ENCODE data around the gene AOX1.
"Not testable (repeated sequence)": the region's sequence is repeated elsewhere in the genome, so short reads cannot be mapped to it uniquely, and the experiment has no call there.

AOX1 gene

DNA sequence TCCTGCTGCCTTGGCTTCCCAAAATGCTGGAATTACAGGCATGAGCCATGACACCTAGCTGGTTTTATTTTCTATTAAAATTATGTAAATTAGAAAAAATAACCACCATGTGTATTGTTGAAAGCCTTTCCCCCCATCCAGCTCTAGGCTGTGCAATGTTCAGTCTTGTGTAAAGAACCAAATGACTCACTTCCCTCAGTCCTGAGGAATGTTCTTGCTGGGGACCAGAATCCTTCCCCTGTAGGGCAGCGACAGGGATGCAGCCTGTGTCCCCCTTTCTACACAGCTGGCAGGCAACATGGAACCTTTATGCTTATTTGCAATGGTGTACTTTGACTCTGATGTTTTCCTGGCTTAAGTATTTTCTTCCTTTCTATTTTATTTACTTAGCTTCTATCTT lies 29.4 kb downstream of the AOX1 start:
- Mint-ChIP-seq H3K9me3 (no peaks in the 10 kb centered on the region), H3K27me3 (peaks cover 35% of the 10 kb centered on the region), H3K4me3 (no peak overlapping the region), H3K36me3 (ENCODE audit: low read depth) (no peaks in the 10 kb centered on the region), H3K27ac (no peak overlapping the region), H3K4me1 (ENCODE audit: low read depth) (peaks cover 14% of the 10 kb centered on the region)
- no peak for DNase-seq

DNA sequence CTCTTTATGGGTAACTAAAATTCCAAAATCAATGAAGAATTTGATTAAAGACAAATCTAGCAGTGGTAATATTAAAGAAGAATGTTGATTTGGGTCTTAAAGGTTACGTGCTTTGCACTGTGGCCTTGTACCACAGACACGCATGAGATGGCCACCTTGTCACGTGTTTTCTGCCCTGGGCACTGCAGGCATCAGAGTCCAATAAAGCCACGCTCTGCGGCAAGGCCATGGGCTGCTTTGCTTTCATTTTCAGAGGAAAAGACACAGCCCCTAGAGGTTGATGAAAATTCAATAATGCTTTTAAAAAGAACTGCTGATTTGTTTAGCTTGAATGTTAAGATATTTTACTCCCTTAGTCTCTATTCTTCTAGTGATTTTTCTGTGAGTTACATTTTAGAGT lies 30.4 kb downstream of the AOX1 start:
- DNase-seq = no peak
- Mint-ChIP-seq H3K27ac (no peak overlapping the region), H3K27me3 (peaks cover 32% of the 10 kb centered on the region), H3K36me3 (ENCODE audit: low read depth) (no peaks in the 10 kb centered on the region), H3K4me3 (no peak overlapping the region), H3K4me1 (ENCODE audit: low read depth) (peaks cover 14% of the 10 kb centered on the region), H3K9me3 (no peaks in the 10 kb centered on the region)

DNA sequence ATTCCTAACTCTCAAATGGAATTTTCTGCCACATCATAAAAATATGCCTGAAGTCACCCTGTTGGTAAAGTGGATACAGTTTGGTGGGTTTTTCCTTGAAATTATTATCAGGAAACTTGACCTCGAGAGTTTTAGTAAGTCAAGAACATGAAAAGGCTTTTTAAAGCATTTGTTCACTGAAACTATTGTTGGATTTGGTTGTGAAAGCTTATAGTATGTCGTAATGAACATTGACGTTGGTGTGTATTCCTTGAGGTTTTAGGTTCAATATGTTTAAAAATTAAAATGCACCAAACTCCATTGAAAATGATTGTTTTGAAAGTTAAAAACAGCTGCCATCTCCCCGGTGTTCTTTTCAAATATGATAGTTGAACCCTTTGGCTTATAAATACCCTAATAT lies 30.8 kb downstream of the AOX1 start:
- no peak for DNase-seq
- H3K27ac Mint-ChIP-seq = no peak overlapping the region
- H3K27me3 Mint-ChIP-seq = peaks cover 32% of the 10 kb centered on the region
- H3K4me3 Mint-ChIP-seq = no peak overlapping the region
- H3K9me3 Mint-ChIP-seq = no peaks in the 10 kb centered on the region
- peaks cover 14% of the 10 kb centered on the region for H3K4me1 Mint-ChIP-seq (ENCODE audit: low read depth)
- H3K36me3 Mint-ChIP-seq (ENCODE audit: low read depth) = no peaks in the 10 kb centered on the region

DNA sequence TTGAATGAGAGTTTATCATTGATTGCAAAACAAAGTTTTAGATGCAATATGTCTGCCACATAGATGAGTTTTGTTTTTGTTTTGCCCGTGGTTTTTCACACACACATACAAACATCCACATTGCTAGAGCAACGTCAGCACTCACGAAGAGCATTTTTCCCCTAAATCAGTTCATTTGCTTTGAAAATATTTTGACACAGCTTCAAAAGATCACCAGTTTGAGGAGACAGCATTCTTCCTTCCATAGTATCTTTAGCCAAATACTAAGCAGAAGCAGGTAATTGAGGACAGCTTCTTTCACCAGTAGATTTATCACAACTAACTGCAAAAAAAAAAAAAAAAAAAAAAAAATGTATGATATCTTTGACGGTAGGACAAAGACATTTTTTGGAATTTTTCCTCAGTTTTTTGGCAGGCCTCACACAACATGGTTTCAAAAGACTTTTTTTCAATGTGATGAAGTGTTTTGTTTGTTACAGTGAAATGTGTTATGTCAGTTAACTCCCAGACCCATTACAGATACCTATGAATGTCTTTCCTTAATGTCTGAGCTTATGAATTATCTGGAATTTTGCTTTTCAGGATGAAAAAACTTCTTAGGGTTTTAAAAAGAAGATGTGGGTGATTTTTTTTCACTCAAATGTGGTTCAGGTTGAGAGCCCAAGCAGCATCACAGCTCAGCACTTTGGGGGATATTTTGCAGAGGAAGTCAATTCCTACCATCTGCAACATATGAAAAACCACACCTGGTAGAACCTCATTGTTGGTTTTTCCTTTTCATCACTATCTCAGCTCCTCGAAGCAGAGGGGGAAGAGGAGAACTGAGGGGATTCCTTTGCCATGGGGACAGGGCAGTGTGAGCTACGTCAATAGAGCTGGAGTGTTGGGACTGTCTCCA lies 31.6 kb downstream of the AOX1 start:
- peaks cover 30% of the 10 kb centered on the region for H3K27me3 Mint-ChIP-seq
- H3K4me1 Mint-ChIP-seq (ENCODE audit: low read depth) = peaks cover 14% of the 10 kb centered on the region
- H3K9me3 Mint-ChIP-seq = no peaks in the 10 kb centered on the region
- no peak for DNase-seq
- H3K4me3 Mint-ChIP-seq = no peak overlapping the region
- no peak overlapping the region for H3K27ac Mint-ChIP-seq
- no peaks in the 10 kb centered on the region for H3K36me3 Mint-ChIP-seq (ENCODE audit: low read depth)

DNA sequence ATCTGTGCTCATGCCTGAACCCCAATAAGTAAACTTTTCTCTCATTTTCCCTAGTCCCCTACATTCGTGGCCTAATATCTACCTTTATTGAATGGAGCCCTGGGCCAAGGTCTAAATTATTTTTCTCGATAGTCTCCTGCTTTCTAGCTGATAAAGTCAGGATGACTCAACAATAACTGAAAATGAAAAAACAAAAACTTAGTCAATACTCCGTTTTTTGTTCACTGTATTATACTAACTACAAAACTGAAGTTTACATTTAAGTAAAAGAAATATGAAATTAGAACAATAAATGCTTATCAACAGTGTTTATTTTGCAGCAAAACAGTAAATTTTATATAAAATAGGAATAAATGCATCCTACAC lies 32.2 kb downstream of the AOX1 start:
- no peak for DNase-seq
- no peak overlapping the region for H3K4me3 Mint-ChIP-seq
- peaks cover 30% of the 10 kb centered on the region for H3K27me3 Mint-ChIP-seq
- H3K36me3 Mint-ChIP-seq (ENCODE audit: low read depth) = no peaks in the 10 kb centered on the region
- peaks cover 14% of the 10 kb centered on the region for H3K4me1 Mint-ChIP-seq (ENCODE audit: low read depth)
- no peaks in the 10 kb centered on the region for H3K9me3 Mint-ChIP-seq
- H3K27ac Mint-ChIP-seq = peak overlapping the region; percentile 57

DNA sequence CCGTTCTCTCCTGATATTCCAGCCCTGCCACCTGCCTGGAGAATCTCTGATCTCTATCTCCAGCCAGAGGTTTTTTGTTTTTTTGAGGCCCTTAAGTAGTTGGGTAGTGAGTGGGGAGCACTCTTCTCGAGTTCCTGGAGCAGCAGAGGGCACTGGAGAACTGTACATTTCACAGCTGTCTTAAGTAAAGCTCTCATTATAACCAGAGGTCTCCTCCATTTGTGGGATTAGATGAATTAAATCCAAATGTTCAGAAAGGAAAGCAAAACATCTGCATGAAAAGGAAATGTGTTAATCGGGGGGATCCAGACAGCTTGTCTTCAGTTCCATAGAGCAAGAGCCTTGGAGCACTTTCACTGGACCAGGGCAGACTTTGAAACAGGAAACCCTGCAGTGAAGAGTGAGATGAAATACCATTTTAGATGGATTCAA lies 32.8 kb downstream of the AOX1 start:
- DNase-seq = no peak
- peaks cover 14% of the 10 kb centered on the region for H3K4me1 Mint-ChIP-seq (ENCODE audit: low read depth)
- H3K4me3 Mint-ChIP-seq = no peak overlapping the region
- no peaks in the 10 kb centered on the region for H3K9me3 Mint-ChIP-seq
- no peak overlapping the region for H3K27ac Mint-ChIP-seq
- H3K27me3 Mint-ChIP-seq = peaks cover 31% of the 10 kb centered on the region
- no peaks in the 10 kb centered on the region for H3K36me3 Mint-ChIP-seq (ENCODE audit: low read depth)

DNA sequence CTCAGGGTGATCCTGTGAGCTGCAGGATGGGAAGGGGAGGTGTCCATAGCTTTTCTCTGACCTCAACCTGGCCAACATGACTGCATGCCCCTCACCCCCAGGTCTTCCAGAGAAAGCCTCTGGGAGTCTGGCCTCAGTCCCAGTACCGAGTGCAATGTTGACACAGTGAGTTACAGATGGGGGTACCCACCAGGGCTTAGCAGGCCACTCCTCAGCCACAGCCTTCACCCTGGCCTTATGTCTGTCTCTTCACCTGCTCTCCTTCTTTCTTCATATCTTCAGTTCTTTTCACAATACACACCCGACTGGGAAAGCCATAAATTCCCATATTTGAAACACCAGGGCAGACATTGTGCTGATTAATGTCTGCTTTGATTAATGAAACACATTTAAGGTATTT lies 33.5 kb downstream of the AOX1 start:
- Mint-ChIP-seq H3K4me1 (ENCODE audit: low read depth) (peaks cover 14% of the 10 kb centered on the region), H3K27ac (no peak overlapping the region), H3K4me3 (no peak overlapping the region), H3K9me3 (no peaks in the 10 kb centered on the region), H3K27me3 (peaks cover 28% of the 10 kb centered on the region), H3K36me3 (ENCODE audit: low read depth) (no peaks in the 10 kb centered on the region)
- no peak for DNase-seq

DNA sequence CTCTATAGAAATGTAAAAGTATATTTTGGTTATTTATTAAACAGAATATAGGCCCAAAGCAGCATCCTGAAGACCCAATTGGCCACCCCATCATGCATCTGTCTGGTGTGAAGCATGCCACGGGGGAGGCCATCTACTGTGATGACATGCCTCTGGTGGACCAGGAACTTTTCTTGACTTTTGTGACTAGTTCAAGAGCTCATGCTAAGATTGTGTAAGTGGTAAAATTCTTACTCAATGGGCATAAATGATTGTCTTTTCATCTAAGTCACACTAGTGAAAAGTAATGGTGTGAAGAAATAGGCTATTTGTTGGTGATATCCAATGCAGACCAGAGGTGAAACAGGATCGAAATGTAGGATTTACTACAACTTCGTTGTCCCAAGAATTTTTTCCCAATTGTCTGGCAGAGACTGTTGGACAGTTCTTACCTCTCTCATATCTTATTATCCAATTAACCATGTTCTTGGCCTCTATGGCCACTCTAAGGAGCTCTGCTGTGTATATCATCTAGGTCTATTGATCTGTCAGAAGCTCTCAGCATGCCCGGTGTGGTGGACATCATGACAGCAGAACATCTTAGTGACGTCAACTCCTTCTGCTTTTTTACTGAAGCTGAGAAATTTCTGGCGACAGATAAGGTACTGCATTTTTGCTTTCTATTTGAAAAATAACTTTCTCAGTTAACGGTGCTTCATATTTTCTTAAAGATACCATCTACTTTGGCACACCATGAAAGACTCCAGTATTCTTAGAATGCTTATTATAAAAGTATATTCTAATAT lies 35.0 kb downstream of the AOX1 start:
- peaks cover 23% of the 10 kb centered on the region for H3K27me3 Mint-ChIP-seq
- H3K27ac Mint-ChIP-seq = no peak overlapping the region
- H3K4me1 Mint-ChIP-seq (ENCODE audit: low read depth) = peaks cover 14% of the 10 kb centered on the region
- H3K9me3 Mint-ChIP-seq = no peaks in the 10 kb centered on the region
- no peak for DNase-seq
- no peak overlapping the region for H3K4me3 Mint-ChIP-seq
- H3K36me3 Mint-ChIP-seq (ENCODE audit: low read depth) = no peaks in the 10 kb centered on the region

DNA sequence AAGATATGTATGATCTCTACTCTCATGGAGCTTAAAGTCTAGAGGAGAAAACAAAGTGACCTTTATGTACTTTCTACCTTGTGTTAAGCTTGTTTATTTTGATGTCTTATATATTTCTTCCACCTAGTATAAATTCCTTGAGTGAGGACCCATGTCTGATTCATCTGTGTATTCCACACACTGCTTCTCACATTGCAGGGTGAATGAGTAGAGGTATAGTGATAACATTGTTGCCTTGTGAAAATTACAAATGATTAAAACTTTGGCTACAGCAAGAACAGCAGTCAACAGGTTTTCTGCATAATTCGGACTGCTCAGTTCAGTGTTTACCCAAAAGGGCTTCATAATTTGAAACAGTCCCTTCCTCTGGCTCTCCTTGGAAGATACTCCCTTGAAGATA lies 36.3 kb downstream of the AOX1 start:
- Mint-ChIP-seq H3K36me3 (ENCODE audit: low read depth) (no peaks in the 10 kb centered on the region), H3K9me3 (no peaks in the 10 kb centered on the region), H3K4me3 (no peak overlapping the region), H3K27ac (no peak overlapping the region), H3K27me3 (peaks cover 15% of the 10 kb centered on the region), H3K4me1 (ENCODE audit: low read depth) (peaks cover 13% of the 10 kb centered on the region)
- DNase-seq = no peak

DNA sequence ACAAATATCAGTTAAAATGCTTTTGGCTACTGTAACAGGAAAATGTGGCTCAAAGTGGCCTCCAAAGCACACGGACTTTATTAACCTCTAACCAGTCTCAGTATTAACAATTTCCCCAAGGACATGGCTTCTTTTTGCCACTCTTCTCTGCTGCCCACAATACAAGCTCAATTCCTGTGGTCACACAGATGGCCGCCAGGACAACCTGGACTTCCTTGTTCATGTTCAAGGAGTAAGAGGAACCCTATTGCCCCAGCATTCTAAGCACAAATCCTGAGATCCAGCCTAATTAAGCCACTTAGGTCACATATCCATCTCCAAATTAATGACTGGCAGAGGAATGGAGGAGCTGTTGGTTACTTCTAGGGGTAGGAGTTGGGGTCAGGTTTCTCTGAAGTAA lies 38.2 kb downstream of the AOX1 start:
- H3K36me3 Mint-ChIP-seq (ENCODE audit: low read depth) = no peaks in the 10 kb centered on the region
- H3K27me3 Mint-ChIP-seq = peaks cover 18% of the 10 kb centered on the region
- H3K4me3 Mint-ChIP-seq = no peak overlapping the region
- no peak for DNase-seq
- no peaks in the 10 kb centered on the region for H3K4me1 Mint-ChIP-seq (ENCODE audit: low read depth)
- H3K9me3 Mint-ChIP-seq = no peaks in the 10 kb centered on the region
- no peak overlapping the region for H3K27ac Mint-ChIP-seq

DNA sequence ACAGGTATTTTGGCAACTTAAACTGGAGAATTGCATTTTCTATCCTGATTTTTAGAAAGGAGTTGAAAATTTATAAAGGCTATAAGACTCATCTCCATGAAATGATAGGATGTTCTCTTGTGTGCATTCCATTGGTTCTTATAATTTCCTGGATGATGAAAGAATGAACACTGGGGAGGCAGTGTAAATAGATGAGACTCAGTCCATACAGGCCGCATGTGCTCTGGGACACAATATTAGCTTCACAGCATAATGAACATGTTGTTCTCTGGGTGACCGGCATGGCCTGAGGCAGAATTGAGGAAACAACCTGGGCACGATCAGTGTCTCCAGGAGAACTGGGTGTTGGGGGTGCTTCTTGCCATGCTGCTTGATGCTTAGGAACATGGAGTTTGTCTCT lies 38.8 kb downstream of the AOX1 start:
- Mint-ChIP-seq H3K4me3 (no peak overlapping the region), H3K4me1 (ENCODE audit: low read depth) (no peaks in the 10 kb centered on the region), H3K36me3 (ENCODE audit: low read depth) (no peaks in the 10 kb centered on the region), H3K27me3 (peaks cover 24% of the 10 kb centered on the region), H3K9me3 (no peaks in the 10 kb centered on the region), H3K27ac (no peak overlapping the region)
- DNase-seq = no peak

DNA sequence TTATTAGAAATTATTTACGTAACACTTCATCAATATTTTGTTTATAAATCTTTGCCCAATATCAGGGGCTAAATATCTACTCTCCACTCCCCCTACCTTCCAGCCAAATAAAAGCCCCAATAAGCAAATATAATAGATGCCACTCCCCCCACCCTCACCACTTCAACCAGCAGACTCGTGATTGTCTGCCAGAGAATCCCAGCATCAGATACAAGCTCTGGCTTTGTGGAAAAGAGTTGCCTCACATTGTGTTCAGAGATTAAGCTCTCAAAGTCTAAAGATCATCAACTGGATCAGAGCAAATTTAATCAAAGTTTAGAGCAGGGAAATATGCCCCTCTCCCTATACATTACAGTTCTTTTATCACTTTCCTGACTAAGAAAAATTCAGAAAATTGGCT lies 39.5 kb downstream of the AOX1 start:
- H3K27ac Mint-ChIP-seq = no peak overlapping the region
- H3K36me3 Mint-ChIP-seq (ENCODE audit: low read depth) = no peaks in the 10 kb centered on the region
- no peaks in the 10 kb centered on the region for H3K9me3 Mint-ChIP-seq
- H3K27me3 Mint-ChIP-seq = peaks cover 26% of the 10 kb centered on the region
- no peak for DNase-seq
- no peaks in the 10 kb centered on the region for H3K4me1 Mint-ChIP-seq (ENCODE audit: low read depth)
- no peak overlapping the region for H3K4me3 Mint-ChIP-seq

DNA sequence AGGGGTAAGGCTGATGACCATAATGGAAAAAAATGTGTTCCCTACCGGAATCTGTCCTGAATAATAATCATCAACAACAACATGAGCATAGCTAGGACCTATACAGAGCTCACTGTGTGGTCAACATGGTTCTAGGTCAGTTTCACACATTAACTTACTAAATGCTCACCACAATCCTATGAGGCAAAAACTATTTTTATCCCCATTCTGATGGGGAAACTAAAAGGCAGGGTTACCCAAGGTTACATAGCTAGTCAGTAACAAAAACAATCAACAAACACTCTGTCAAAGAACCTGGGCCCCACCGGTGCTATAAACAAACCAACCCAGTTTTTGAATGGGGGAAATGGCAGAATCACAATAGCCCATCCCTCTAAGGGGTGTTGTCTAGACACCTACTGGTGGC lies 40.1 kb downstream of the AOX1 start:
- DNase-seq = no peak
- no peaks in the 10 kb centered on the region for H3K9me3 Mint-ChIP-seq
- H3K36me3 Mint-ChIP-seq (ENCODE audit: low read depth) = no peaks in the 10 kb centered on the region

DNA sequence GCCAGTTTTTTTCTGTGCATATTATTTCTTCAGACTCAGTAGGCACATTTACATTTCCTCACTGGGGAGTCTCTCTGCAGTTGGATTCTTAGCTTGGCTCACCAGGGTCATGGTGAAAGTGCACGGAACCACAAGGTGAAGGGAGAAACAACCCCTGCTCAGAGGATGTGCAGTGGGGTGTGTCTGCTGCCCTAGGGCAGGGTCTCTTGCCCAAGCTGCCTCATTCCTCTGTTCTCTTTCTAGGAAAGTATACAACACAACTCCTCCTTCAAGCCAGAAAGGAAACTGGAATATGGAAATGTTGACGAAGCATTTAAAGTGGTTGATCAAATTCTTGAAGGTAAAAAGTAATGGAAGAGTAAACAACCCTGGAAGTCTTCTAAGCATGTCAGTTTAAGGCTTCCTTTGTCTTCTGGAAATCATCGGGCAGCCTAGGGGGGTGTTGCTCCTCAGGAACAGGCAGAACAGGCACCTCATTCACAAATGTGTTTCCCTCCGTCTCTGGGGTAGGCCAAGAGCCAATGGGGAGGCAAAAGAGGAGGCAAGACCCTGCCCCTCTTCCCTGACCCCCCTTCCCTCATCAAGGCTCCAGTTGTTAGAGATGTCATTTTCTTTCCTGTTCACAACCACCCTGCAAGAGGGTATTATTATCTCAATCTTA lies 41.4 kb downstream of the AOX1 start:
- no peaks in the 10 kb centered on the region for H3K36me3 Mint-ChIP-seq (ENCODE audit: low read depth)
- no peaks in the 10 kb centered on the region for H3K9me3 Mint-ChIP-seq
- H3K4me3 Mint-ChIP-seq = no peak overlapping the region
- H3K4me1 Mint-ChIP-seq (ENCODE audit: low read depth) = no peaks in the 10 kb centered on the region
- no peak overlapping the region for H3K27ac Mint-ChIP-seq
- H3K27me3 Mint-ChIP-seq = peaks cover 26% of the 10 kb centered on the region
- no peak for DNase-seq

More for the DNA sequence above, 40.1 kb downstream of the AOX1 start:
- no peak overlapping the region for H3K27ac Mint-ChIP-seq
- H3K4me3 Mint-ChIP-seq = no peak overlapping the region
- peaks cover 26% of the 10 kb centered on the region for H3K27me3 Mint-ChIP-seq
- H3K4me1 Mint-ChIP-seq (ENCODE audit: low read depth) = no peaks in the 10 kb centered on the region

DNA sequence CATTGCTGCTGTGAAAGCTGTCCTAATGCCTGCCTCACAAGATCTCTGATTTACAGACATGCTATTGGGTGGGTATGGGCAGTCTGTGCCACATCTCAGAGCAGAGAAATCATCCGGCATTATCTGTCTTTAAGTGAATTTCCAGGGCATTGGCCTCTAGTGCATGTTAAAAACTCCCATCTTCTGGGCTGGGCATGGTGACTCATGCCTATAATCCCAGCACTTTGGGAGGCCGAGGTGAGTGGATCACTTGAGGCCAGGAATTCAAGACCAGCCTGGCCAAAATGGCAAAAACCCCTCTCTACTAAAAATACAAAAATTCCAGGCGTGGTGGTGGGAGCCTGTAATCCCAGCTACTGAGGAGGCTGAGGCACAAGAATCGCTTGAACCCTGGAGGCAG lies 42.6 kb downstream of the AOX1 start:
- not testable (repeated sequence) for DNase-seq; H3K27ac Mint-ChIP-seq; H3K36me3 Mint-ChIP-seq (ENCODE audit: low read depth); H3K4me1 Mint-ChIP-seq (ENCODE audit: low read depth); H3K9me3 Mint-ChIP-seq; H3K4me3 Mint-ChIP-seq
- peaks cover 21% of the 10 kb centered on the region for H3K27me3 Mint-ChIP-seq

Data from activated T-cell treated with anti-CD3 and anti-CD28 coated beads, Interleukin-2, amount 50 U/mL, for 24 hours (primary cell).